ENCODE data around the gene D2HGDH.

- no peak for TF ChIP-seq CTCF (IDR thresholded peaks at IDR 0.05)
- TF ChIP-seq POLR2A (IDR thresholded peaks at IDR 0.05) = no peak
Observed at GRCh38 chr2:241774419-241775222, 40.2 kb downstream of the D2HGDH start.

Measured in thyroid gland (tissue), 4 donors.